ENCODE data around the gene CRIP2.

The CRIP2 gene

GRCh38 chr14:105519946-105520698, 45.5 kb downstream of the CRIP2 start:
- Histone ChIP-seq H3K9ac (no peak overlapping the region), H3K4me3 (ENCODE audit: low read depth, low read length) (no peak overlapping the region), H2AFZ (no peak overlapping the region), H3K4me2 (ENCODE audit: low read length) (no peak overlapping the region), H3K36me3 (ENCODE audit: control insufficient read depth, insufficient read depth, low read length) (no peaks in the 10 kb centered on the region), H3K27me3 (ENCODE audit: control insufficient read depth, insufficient read depth, low read length) (no peaks in the 10 kb centered on the region), H3K4me1 (no peaks in the 10 kb centered on the region), H3K27ac (no peak overlapping the region), H3K79me2 (no peaks in the 10 kb centered on the region), H3K9me3 (ENCODE audit: control insufficient read depth, low read length) (no peaks in the 10 kb centered on the region)
- no peak for TF ChIP-seq CTCF (IDR thresholded peaks at IDR 0.05)

- H3K9me3 ChIP-seq (ENCODE audit: control insufficient read depth, low read length), result no peaks in the 10 kb centered on the region
- TF ChIP-seq CTCF (IDR thresholded peaks at IDR 0.05), result no peak
- peak overlapping the region; percentile 96 for H2AFZ ChIP-seq
- peaks cover 6% of the 10 kb centered on the region for H3K4me1 ChIP-seq
- H3K36me3 ChIP-seq (ENCODE audit: control insufficient read depth, insufficient read depth, low read length), result no peaks in the 10 kb centered on the region
- H3K79me2 ChIP-seq, result no peaks in the 10 kb centered on the region
- no peak overlapping the region for H3K9ac ChIP-seq
- peak overlapping the region; percentile 52 for H3K4me3 ChIP-seq (ENCODE audit: low read depth, low read length)
- H3K4me2 ChIP-seq (ENCODE audit: low read length), result peak overlapping the region; percentile 89
- peak overlapping the region; percentile 84 for H3K27ac ChIP-seq
- H3K27me3 ChIP-seq (ENCODE audit: control insufficient read depth, insufficient read depth, low read length), result no peaks in the 10 kb centered on the region
These were observed 50.7 kb downstream of the CRIP2 start for GRCh38 chr14:105525326-105525725.

- TF ChIP-seq CTCF (IDR thresholded peaks at IDR 0.05), result no peak
- Histone ChIP-seq H3K79me2 (no peaks in the 10 kb centered on the region), H3K4me3 (ENCODE audit: low read depth, low read length) (peak within 1 kb of the TSS; percentile 72), H3K27me3 (ENCODE audit: control insufficient read depth, insufficient read depth, low read length) (no peaks in the 10 kb centered on the region), H3K4me2 (ENCODE audit: low read length) (peak within 1 kb of the TSS; percentile 98), H3K9me3 (ENCODE audit: control insufficient read depth, low read length) (no peaks in the 10 kb centered on the region), H3K36me3 (ENCODE audit: control insufficient read depth, insufficient read depth, low read length) (no peaks in the 10 kb centered on the region), H3K27ac (peak within 1 kb of the TSS; percentile 84), H3K9ac (peak within 1 kb of the TSS; percentile 84), H2AFZ (peak within 1 kb of the TSS; percentile 96), H3K4me1 (peaks cover 6% of the 10 kb centered on the region)
These were observed 51.5 kb downstream of the CRIP2 start, which contains the start of gene TMEM121 for GRCh38 chr14:105525861-105526775. Gene TMEM121 (plus strand): TSS chr14:105526583. CDS start chr14:105528835, 2,252 bp downstream.

GRCh38 chr14:105526776-105527380, 52.3 kb downstream of the CRIP2 start:
- Histone ChIP-seq H3K9me3 (ENCODE audit: control insufficient read depth, low read length) (no peaks in the 10 kb centered on the region), H3K27ac (peak overlapping the region; percentile 59), H3K27me3 (ENCODE audit: control insufficient read depth, insufficient read depth, low read length) (no peaks in the 10 kb centered on the region), H3K79me2 (no peaks in the 10 kb centered on the region), H3K36me3 (ENCODE audit: control insufficient read depth, insufficient read depth, low read length) (no peaks in the 10 kb centered on the region), H3K4me1 (peaks cover 6% of the 10 kb centered on the region), H3K4me2 (ENCODE audit: low read length) (peak overlapping the region; percentile 98), H2AFZ (peak overlapping the region; percentile 81), H3K9ac (peak overlapping the region; percentile 84), H3K4me3 (ENCODE audit: low read depth, low read length) (peak overlapping the region; percentile 72)
- no peak for TF ChIP-seq CTCF (IDR thresholded peaks at IDR 0.05)

Data from parathyroid adenoma (tissue), 2 donors.